MCF 10A (cell line): Measurements from ENCODE around the gene MGAT4B. TPM values are rescaled to one million over a fixed set of nuclear protein-coding genes. Genes with fewer than 3 reads are reported as not detected.

Experiments used
- BruUV-seq: library from RNA; stranded (reverse); fragments of 400-500 nt; replicated peaks from 2 replicates; lab custom pipeline; 2021; lab: Mats Ljungman, UMichigan
- CTCF ChIA-PET: fragments of 300-600 bp; sonication (Branson Sonifier 250); formaldehyde crosslinking; extraction: SDS; loops from one replicate; lab custom pipeline; 2021; ENCODE audit warnings: antibody characterized with exemption, inconsistent platforms; lab: Yijun Ruan, JAX
- POLR2A ChIA-PET: fragments of 300-600, 350-650 bp; sonication (Branson Sonifier 250); formaldehyde crosslinking; extraction: SDS; loops from one replicate; lab custom pipeline; 2020; ENCODE audit warnings: antibody characterized with exemption, inconsistent platforms; lab: Yijun Ruan, JAX
- DNase-seq: peaks from one replicate; pipeline ENCODE4 v3.0.0-alpha.2; 2018; ENCODE audit not compliant: unreplicated experiment
- H3K27ac Mint-ChIP-seq: one replicate; pipeline ENCODE4 v1.8.0; 2022; ENCODE audit warnings: mild to moderate bottlenecking, low read depth, mixed read lengths; ENCODE audit not compliant: unreplicated experiment
- H3K27me3 Mint-ChIP-seq: one replicate; pipeline ENCODE4 v1.8.0; 2022; ENCODE audit warnings: mixed read lengths; ENCODE audit not compliant: insufficient read depth, unreplicated experiment
- H3K36me3 Mint-ChIP-seq: one replicate; pipeline ENCODE4 v1.8.0; 2022; ENCODE audit warnings: mild to moderate bottlenecking, moderate library complexity, mixed read lengths; ENCODE audit not compliant: insufficient read depth, unreplicated experiment
- H3K4me1 Mint-ChIP-seq: one replicate; pipeline ENCODE4 v1.8.0; 2022; ENCODE audit warnings: mixed read lengths; ENCODE audit not compliant: insufficient read depth, unreplicated experiment
- H3K4me3 Mint-ChIP-seq: one replicate; pipeline ENCODE4 v1.8.0; 2022; ENCODE audit warnings: mild to moderate bottlenecking, moderate library complexity, mixed read lengths; ENCODE audit not compliant: unreplicated experiment
- H3K9me3 Mint-ChIP-seq: one replicate; pipeline ENCODE4 v1.8.0; 2022; ENCODE audit warnings: mixed read lengths; ENCODE audit not compliant: unreplicated experiment
- CTCF ChIP-seq: fragments of 200-600 bp; IDR thresholded peaks from one replicate; pipeline ENCODE4 v1.8.0; 2022; ENCODE audit warnings: antibody characterized with exemption, mild to moderate bottlenecking; ENCODE audit not compliant: unreplicated experiment
- intact Hi-C: fragments of 100-400 bp; cut with micrococcal nuclease; formaldehyde crosslinking; loops from 2 replicates; pipeline ENCODE4 v1.14.1; 2022
- total RNA-seq: library from RNA; stranded (reverse); gene quantifications from 2 replicates; pipeline ENCODE4 v1.2.3, GENCODE V29; 2022

The MGAT4B gene
- total RNA-seq, 1 experiment from 2014 or later, result 153 TPM

DNA sequence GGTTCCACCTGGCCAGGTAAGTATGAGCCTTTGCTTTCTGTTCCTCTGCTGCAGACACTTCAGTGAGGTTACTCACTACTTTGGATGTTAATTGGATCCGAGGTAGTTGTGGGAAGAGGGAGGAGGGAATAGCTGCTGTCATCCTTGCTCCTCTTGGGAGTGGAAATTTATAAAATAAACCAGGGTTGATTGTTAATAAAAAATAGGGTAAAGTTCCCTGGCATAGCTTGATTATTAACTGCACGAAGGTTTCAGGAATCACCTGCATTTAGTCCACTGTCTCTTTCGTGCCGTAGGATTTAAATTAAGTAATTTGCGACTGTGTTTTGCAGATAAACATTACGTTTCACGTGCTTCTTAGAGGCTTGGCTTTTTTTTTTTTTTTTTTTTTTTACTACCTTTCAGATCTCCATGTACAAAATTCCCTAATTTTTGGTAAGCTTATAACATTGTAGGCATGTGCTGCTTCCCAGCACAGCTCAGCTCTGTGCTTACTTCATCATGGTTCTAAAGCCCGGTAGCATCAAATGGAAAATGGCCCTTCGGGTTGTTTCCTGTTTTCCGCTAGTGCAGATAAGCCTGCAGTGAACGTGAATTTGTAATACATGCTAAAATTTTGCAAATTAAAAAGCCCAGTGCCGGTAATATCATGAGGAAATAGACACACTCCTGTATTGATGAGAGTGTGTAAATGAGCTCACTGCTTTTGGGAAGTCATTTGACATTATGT, 39.8 kb downstream of the MGAT4B start:
- no peaks in the 10 kb centered on the region for H3K27me3 Mint-ChIP-seq
- H3K36me3 Mint-ChIP-seq, result peaks cover 68% of the 10 kb centered on the region
- H3K4me3 Mint-ChIP-seq, result no peak overlapping the region
- ChIA-PET CTCF (interaction anchor here (0.6 to 3.2 kb wide), 4 partner anchors 11 to 55 kb away, joined by 3 to 28 read pairs (median 4); no protein-coding TSS in a partner anchor), POLR2A (interaction anchor here (0.7 to 1.7 kb wide), 8 partner anchors 11 to 143 kb away, joined by 3 to 5 read pairs (median 3); partner anchors contain the start of gene HNRNPH1)
- H3K27ac Mint-ChIP-seq, result no peak overlapping the region
- no TSS peak for BruUV-seq
- H3K4me1 Mint-ChIP-seq, result peaks cover 37% of the 10 kb centered on the region
- intact Hi-C loops, result no loop called here
- no peak for TF ChIP-seq CTCF
- no peak for DNase-seq
- no peaks in the 10 kb centered on the region for H3K9me3 Mint-ChIP-seq

DNA sequence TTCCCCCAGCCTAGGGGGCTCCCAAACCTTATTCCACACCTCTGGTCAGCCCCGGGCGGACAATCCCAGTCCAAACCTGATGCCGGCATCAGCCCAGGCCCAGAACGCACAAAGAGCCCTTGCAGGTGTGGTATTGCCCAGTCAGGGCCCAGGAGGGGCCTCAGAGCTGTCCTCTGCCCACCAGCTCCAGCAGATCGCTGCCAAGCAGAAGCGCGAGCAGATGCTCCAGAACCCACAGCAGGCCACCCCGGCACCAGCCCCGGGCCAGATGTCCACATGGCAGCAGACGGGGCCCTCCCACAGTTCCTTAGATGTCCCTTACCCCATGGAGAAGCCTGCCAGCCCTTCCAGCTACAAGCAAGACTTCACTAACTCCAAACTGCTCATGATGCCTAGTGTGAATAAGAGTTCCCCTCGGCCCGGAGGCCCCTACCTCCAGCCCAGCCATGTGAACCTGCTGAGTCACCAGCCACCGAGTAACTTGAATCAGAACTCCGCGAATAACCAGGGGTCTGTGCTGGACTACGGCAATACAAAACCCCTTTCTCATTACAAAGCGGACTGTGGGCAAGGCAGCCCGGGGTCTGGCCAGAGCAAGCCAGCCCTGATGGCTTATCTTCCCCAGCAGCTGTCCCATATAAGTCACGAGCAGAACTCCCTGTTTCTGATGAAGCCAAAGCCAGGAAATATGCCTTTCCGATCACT, 40.5 kb downstream of the MGAT4B start:
- BruUV-seq, result no TSS peak
- CTCF ChIA-PET, result interaction anchor here (0.6 to 3.2 kb wide), 4 partner anchors 27 to 36 kb away, joined by 3 to 28 read pairs (median 3); partner anchors contain the start of gene LTC4S

DNA sequence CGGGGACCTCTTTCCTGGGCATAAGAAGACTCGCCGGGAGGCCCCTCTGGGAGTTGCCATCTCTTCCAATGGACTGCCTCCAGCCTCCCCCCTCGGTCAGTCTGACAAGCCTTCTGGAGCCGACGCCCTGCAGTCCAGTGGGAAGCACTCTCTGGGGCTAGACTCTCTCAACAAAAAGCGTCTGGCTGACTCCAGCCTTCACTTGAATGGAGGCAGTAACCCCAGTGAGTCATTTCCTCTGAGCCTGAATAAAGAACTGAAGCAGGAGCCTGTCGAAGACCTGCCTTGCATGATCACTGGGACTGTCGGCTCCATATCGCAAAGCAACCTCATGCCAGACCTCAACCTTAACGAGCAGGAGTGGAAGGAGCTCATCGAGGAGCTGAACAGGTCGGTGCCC, 41.3 kb downstream of the MGAT4B start:
- no peak for TF ChIP-seq CTCF
- Mint-ChIP-seq H3K36me3 (peaks cover 53% of the 10 kb centered on the region), H3K9me3 (no peaks in the 10 kb centered on the region), H3K4me3 (peak overlapping the region; percentile 7), H3K4me1 (peaks cover 45% of the 10 kb centered on the region), H3K27ac (peak overlapping the region; percentile 77), H3K27me3 (no peaks in the 10 kb centered on the region)
- ChIA-PET POLR2A (interaction anchor here (0.6 to 2.0 kb wide), 6 partner anchors 27 to 33 kb away, joined by 3 to 9 read pairs (median 3); partner anchors contain the start of genes LTC4S and MAML1), CTCF (interaction anchor here (0.6 to 3.8 kb wide), 6 partner anchors 13 to 37 kb away, joined by 3 to 28 read pairs (median 7); partner anchors contain the start of gene LTC4S)
- DNase-seq, result peak; percentile 88
- intact Hi-C loops, result no loop called here
- BruUV-seq, result no TSS peak

More for the DNA sequence above, 40.5 kb downstream of the MGAT4B start:
- no peaks in the 10 kb centered on the region for H3K9me3 Mint-ChIP-seq
- intact Hi-C loops, result no loop called here
- H3K36me3 Mint-ChIP-seq, result peaks cover 61% of the 10 kb centered on the region
- H3K27me3 Mint-ChIP-seq, result no peaks in the 10 kb centered on the region
- POLR2A ChIA-PET, result interaction anchor here (0.6 to 2.0 kb wide), 13 partner anchors 12 to 283 kb away, joined by 3 to 9 read pairs (median 3); partner anchors contain the start of genes HNRNPH1 and LTC4S
- peak overlapping the region; percentile 77 for H3K27ac Mint-ChIP-seq
- DNase-seq, result no peak
- H3K4me1 Mint-ChIP-seq, result peaks cover 41% of the 10 kb centered on the region
- TF ChIP-seq CTCF, result no peak
- no peak overlapping the region for H3K4me3 Mint-ChIP-seq

GRCh38 chr5:179764056-179764455, 42.6 kb downstream of the MGAT4B start:
- no peaks in the 10 kb centered on the region for H3K9me3 Mint-ChIP-seq
- H3K4me1 Mint-ChIP-seq, result peaks cover 56% of the 10 kb centered on the region
- POLR2A ChIA-PET, result interaction anchor here (1.0 to 3.4 kb wide), 10 partner anchors 13 to 66 kb away, joined by 4 to 69 read pairs (median 8); partner anchors contain the start of genes LTC4S, MAML1, MGAT4B and SQSTM1
- DNase-seq, result no peak
- H3K36me3 Mint-ChIP-seq, result peaks cover 45% of the 10 kb centered on the region
- intact Hi-C loops, result no loop called here
- no peak for TF ChIP-seq CTCF
- H3K4me3 Mint-ChIP-seq, result peak overlapping the region; percentile 33
- no peaks in the 10 kb centered on the region for H3K27me3 Mint-ChIP-seq
- CTCF ChIA-PET, result interaction anchor here (0.6 to 4.3 kb wide), 15 partner anchors 14 to 242 kb away, joined by 3 to 42 read pairs (median 11); partner anchors contain the start of genes HNRNPH1, LTC4S and SQSTM1
- peak overlapping the region; percentile 75 for H3K27ac Mint-ChIP-seq
- no TSS peak for BruUV-seq
